Activated CD4-positive, CD25-positive, alpha-beta regulatory T cell treated with anti-CD3 and anti-CD28 coated beads, Interleukin-2, amount 50 U/mL, for 72 hours (primary cell): ENCODE results near the gene ATXN10.

ENCODE experiments used
- DNase-seq: peaks from one replicate; pipeline ENCODE4 v3.0.0; 2021

The ATXN10 gene

GRCh38 chr22:45763236-45763624, 91.6 kb downstream of the ATXN10 start:
- no peak for DNase-seq

DNA sequence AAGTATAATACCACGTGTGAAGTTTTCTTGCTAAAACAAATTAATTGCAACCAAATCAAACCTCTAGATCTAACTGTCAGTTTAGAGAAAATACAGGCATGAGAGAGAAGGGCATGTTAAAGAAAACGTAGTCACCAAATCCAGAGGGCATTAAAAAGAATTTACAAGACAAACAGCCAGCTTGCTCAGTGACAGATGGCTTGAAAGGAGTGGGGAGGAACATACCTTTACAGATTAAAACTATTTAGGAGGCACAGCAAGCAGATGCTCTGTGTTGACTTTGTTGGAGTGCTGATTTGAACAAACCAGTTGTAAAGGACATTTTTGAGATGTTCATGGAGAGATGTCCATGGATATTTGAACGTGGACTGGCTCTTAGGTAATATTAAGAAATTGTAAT, 96.9 kb downstream of the ATXN10 start:
- no peak for DNase-seq

- no peak for DNase-seq
Observed at GRCh38 chr22:45769569-45770210, 98.1 kb downstream of the ATXN10 start.

- no peak for DNase-seq
Observed at GRCh38 chr22:45770506-45770905, 98.9 kb downstream of the ATXN10 start.

- no peak for DNase-seq
Observed at GRCh38 chr22:45771057-45771456, 99.4 kb downstream of the ATXN10 start.

DNA sequence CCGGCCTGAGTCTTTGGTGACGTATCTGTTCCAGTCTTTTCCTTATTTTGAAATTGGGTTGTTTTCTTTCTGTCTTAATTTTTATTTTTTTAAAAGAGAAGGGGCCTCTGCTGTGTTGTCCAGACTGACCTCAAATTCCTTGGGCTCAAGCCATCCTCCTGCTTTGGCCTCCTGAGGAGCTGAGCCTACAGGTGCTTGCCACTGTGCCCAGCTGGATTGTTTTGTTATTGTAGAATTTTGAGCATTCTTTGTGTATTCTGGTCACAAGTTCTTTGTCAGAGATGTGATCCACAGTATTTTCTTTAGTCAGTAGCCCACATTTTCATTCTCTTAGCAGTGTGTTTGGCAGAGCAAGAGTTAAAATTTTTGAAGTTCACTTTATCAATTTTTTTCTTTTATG, 100.1 kb downstream of the ATXN10 start:
- no peak for DNase-seq

DNA sequence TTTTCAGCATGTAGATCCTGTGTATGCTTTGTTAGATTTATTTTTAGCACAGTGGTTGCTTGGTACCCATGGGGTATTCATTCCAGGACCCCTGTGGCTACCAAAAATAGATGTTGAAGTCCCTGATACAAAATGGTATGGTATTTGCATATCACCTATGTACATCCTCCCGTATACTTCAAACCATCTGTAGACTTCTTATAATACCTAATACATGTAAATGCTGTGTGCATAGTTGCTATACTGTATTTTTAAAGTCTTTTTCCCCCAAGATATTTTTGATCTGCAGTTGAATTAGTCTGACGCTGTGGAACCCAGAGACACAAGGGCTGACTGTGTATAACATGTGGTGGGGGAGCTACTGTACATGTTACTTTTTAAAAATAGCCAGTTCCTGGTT, 101.1 kb downstream of the ATXN10 start:
- DNase-seq = no peak

DNA sequence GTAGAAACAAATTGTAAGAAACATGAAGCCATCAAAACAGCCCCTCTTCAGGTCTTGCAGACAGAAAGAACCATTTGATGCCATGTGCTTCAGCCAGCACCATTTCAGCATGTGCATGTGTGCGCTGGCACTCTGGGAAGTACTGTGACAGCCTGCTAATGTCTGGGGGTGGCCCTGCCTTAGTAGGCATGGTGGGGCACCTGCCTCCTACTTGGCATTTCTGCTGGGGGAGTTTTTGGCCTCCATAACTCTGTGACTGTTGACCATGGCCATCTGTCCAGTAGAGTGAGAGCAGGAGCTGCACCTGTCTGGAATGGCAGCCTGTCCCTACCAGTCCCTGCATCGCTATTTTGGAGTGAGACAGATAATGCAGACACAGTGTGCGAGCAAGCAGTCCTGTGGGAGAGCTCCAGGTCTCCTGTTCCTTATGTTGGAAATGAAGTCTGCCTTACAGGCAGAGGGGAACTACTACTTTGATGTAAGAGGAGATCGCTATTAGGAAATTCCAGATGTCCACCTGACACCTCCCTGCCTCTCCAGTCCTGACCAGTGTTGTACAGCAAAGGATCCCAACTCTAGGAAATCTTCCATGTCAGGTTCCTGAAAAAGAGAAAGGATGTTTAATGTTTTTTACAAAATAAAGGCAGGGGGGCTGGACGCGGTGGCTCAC, 102.5 kb downstream of the ATXN10 start:
- DNase-seq = no peak

DNA sequence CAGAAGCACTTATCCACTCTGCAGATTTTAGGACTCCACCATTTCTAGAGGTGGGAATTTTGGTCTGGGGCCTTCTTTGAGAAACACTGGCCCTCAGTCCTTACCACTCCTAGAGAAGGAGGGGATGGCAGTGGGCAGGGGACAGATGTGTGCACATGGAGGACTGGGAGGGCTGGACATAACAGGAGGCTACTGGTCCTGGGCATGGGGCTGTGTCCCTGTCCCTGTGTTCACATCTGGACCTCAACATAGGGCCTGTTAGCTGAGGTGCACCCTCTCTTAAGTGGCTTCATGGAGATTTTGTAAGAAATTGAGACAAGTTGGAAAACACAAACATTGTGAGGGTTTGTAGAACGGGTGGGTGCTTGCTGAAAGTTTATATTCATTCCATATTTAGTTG, 103.4 kb downstream of the ATXN10 start:
- no peak for DNase-seq

DNA sequence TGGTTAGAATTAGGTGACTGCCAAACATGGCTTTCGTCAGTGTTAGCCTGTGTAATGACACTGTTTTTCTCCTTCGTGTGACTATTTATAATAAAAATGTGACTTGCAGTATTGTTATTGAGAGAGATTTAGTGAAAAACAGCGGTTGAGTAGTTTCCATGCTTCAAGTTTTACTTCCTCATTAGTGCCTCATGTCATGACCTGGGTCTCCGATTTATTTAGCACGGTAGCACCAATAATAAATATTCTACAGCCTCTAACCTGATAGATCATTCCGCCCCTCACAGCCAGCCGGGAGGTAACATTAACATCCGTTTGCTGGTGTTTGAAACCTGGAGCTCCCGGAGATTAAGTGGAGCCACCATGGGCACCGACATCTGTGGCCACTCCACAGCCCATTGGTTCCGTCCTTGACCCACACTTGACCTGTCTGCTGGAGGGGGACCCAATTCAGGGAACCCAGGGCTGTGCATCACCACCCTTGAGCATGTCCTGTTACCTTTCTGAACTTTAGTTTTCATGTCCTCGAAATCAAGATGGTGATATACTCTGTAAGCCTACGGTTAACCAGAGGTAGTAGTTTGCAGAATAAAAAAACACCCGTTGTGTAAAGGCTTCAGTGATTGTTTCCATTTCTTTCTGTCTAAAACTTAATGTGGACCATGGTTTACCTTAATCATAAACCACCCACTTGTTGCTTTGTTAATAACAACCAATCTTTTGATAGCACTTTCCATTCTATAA, 104.1 kb downstream of the ATXN10 start:
- no peak for DNase-seq

DNA sequence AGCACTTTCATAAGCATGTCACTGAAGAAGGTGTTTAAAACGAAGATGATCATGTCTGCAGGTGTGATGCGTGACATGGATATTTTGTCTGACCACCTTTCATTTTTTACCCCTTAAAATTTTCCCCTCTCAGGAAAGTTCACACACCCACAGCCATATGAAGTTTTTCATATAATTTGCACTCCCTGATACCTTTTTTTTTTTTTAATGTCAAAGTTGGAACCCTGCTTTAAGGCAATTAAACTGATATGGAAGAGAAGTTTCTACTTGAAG, 104.6 kb downstream of the ATXN10 start:
- DNase-seq = no peak

- DNase-seq = no peak
Observed at GRCh38 chr22:45777046-45777851, 105.6 kb downstream of the ATXN10 start.

GRCh38 chr22:45777852-45778375, 106.3 kb downstream of the ATXN10 start:
- no peak for DNase-seq

DNA sequence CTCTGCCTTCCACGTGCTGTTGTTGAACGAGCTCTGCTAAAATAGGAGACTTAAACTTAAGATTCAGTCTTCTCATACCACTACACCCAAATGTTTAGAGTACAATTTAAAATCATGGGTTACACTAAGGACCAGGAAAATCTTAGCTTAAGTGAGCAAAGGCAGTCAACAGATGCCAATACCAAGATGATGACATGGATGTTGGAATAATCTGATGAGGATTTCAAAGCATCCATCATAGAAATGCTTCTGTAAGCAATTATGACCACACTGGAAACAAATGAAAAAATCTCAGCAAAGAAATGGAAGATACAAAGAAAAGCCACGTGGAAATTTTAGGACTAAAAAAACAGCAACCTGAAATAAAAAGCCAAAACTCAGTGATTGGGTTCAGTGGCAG, 109.8 kb downstream of the ATXN10 start:
- no peak for DNase-seq

DNA sequence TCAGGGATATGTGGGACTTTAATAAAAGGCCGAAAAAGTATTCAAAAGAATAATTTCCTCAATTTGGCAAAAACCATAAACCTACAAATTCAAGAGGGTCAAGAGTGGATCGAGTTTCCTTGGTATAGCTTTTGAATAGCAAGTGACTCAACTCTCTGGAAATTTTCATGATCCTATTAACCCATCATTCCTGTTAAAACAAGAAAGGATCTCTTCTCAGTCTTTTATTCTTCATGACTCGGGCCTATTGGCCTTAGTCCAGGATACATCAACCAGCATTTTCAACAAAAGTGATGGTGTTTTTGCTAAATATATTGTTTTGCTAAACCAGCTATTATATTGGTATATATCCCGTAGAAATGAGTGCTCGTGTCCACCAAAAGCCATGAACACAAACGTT, 110.3 kb downstream of the ATXN10 start:
- DNase-seq = no peak

DNA sequence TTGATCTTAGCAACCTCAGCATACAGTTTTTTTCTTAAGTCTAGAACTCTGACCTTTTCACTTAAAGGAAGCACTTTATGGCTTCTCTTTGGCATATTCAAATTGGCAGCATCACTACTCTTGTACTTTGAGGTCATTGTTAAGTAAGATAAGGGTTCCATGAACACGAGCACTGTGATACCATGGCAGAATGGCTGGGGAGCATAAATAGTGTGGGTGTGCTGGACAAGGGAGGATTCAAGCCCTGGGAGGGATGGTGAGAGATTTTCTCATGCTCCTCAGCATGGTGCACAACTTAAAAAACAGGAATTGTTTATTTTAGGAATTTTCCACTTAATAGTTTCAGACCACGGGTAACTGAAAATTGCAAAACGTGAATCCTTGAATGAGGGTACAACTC, 111.4 kb downstream of the ATXN10 start:
- no peak for DNase-seq

DNA sequence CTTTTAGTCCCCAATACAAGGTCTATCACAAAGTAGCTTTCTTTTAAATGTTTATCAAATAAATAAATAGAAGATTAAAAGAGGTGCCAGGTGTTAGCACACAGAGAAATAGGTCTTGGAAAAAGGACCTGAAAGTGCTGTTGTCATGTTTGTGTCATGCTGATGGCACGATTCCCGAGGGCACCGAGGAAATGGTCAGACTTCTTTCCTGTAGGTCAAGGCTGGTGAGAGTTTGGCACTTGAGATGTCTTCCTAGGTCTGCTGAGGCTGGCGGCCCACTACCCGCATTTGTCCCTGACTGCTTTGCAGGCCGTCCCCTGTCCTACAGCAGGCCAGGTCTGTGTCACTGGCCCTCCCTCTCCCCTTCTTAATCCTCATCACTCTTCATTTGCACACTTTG, 112.1 kb downstream of the ATXN10 start:
- DNase-seq = no peak

- DNase-seq = no peak
Observed at GRCh38 chr22:45784357-45785277, 113.0 kb downstream of the ATXN10 start.

DNA sequence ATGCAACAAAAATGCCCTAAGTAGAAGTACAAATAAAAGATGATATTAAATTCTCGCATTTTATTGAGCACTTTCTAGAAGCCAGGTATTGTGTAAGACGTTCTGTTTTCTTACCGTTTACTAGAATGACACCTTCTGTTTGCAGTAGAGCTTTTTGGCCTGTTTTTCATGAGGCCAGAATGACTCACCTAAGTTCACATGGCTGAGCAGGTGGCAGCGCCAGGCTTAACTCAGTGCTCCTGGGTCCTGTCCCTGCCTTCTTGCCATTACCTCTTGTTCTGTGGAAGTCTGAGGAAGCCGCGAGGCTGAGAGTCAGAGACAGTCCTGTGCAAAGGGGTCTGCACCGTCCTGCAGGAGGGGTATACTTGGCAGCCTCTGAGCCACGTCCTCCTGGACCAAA, 113.8 kb downstream of the ATXN10 start:
- DNase-seq = no peak

GRCh38 chr22:45786726-45787125, 115.1 kb downstream of the ATXN10 start:
- DNase-seq = no peak

- DNase-seq = no peak
Observed at GRCh38 chr22:45787759-45788158, 116.1 kb downstream of the ATXN10 start.

DNA sequence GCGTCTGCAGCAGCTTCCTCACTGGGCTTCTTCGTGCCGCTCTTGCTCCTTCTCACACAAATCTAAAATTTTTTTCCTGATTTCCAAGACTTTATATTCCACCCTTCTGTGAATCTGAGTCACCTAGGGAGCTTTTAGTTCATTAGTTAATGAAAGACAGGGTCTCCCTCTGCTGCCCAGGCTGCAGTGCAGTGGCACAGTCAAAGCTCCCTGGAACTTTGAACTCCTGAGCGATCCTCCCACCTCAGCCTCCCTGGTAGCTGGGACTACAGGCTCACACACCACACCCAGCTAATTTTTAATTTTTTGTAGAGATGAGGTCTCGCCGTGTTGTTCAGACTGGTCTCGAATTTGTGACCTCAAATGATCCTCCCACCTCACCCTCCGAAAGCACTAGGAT, 116.9 kb downstream of the ATXN10 start:
- no peak for DNase-seq
